ENCODE results near the gene HMGCL.
A peak's percentile ranks its signal among the peaks of the same experiment; 100 is the strongest.
"Not testable (repeated sequence)": the region's sequence is repeated elsewhere in the genome, so short reads cannot be mapped to it uniquely, and the experiment has no call there.

Gene HMGCL

DNA sequence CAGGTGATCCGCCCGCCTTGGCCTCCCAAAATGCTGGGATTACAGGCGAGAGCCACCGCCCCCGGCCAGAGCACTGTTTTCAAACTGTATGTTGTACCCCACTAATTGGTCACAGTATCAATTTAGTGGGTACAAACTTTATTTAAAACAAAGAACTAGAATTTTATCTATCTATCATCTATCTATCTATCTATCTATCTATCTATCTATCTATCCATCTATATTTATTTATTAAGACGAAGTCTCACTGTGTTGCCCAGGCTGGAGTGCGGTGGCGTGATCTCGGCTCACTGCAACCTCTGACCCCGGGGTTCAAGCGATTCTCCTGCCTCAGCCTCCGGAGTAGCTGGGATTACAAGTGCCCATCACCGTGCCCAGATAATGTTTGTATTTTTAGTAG is 1.4 kb upstream of the HMGCL start:
- DNase-seq (ENCODE audit: low read depth), result not testable (repeated sequence)

DNA sequence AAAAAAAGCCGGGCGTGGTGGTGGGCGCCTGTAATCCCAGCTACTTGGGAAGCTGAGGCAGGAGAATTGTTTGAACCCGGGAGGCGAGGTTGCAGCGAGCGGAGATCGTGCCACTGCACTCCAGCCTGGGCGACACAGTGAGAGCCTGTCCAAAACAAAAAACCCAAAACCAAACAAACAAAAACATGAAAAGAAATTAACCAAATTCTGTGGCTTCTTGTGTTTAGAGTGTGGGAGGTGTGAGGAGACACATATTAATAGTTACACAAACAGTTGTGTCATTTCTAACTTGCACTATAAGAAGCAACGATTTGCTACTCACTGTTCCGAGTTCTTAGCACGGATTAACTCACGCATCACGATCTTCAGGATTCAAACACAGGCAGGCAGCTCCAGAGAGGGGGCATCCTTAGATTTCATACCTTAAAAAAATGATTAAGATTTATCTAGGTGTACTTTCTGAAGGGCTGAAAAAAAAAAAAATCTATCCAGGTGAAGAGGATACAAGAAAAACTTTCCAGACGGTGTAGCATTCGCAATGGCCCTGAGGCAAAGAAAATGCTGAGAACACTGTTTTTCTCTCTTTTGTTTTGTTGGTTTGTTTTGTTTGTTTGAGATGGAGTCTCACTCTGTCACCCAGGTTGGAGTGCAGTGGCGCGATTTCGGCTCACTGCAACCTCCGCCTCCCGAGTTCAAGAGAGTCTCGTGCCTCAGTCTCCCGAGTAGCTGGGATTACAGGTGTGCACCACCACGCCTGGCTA is 713 bp upstream of the HMGCL start:
- no peak for DNase-seq (ENCODE audit: low read depth)

DNA sequence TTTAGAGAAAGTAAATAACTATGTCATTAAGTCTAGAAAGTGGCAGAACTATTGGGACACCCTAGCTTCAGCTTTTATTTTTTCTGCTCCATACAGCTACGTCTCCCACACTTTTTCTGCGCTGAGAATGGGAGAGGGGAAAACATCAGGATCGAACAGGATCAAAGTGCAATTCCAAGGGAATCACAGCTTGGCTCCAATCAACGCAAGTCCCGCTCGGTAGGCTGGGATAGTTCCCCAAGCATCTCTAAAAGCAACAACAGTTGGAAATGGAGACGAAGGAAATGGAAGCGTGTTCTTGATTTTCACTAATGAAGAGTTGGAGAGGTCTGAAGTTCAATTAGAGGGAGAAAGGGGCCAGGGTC is 536 bp downstream of the HMGCL start:
- DNase-seq (ENCODE audit: low read depth), result no peak

DNA sequence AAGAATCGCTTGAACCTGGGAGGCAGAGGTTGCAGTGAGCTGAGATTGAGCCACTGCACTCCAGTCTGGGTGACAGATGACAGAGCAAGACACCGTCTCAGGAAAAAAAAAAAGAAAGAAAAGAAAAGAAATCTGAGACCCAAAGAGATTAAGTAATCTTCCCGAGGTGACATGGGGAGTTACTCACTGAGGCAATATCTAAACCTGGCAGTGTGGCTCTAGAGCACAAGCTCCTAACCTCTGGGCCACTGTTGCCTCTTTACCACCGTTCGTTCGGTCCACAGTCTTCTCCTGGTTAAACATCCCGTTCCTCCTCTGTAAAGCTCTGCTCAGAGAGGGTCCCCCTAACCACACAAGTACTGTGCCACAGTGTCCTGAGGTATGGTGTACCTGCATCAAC is 1.5 kb downstream of the HMGCL start:
- DNase-seq (ENCODE audit: low read depth), result no peak

DNA sequence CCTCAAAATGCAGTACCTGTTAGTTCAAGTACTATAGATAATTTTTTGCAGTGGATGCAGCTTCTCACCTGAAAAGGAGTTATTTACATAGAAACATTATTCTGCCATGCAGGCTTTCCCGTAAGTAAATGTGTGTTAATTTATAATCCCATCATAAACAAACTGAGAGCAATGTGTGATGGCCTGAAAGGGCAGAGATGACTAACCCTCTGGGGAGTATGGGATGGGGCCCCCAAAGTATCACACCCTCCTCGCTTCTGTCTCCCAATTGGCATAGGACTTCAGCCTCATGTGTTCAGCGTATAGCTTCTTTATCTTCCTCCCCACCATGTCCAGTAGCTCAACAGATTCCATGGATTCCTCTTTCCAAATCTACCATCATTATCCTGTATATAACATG is 7.6 kb downstream of the HMGCL start:
- DNase-seq (ENCODE audit: low read depth), result no peak

DNA sequence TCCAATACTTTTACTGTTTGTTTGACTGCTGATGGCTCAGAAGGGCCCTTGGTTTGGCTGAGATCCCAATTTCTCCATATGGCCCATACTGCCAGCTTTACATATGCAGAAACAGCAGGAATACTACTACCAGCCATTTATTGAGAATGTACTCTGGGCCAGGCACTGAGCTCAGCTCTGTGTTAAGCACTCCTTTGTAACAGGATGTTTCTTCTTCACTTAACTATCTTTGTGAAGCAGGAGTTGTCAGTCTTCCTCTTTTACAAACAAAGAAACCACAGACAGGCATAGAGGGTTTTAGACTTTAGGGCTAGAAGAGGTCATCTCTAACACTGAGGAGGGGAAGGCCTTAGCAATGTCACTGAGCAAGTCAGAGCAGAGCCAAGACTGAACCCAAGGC is 8.3 kb downstream of the HMGCL start:
- DNase-seq (ENCODE audit: low read depth), result no peak

DNA sequence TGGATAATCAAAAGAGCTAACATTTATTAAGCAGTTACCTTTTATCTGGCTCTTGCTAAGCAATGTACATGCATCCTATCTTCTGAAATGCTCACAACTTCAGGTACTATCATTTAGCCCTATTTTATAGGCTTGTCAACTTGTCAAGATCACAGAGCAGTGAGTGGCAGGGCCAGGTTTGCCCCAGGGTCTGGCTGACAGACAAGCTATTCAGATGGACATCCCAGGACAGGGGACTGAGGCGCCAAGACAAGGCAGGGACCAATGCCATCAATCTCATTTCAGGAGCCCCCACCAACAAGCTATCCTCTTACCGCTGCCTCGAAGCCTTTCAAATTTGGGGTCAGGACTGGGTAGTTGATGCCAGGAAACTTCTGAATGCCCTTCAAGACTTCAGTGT is 8.9 kb downstream of the HMGCL start:
- DNase-seq (ENCODE audit: low read depth), result no peak

DNA sequence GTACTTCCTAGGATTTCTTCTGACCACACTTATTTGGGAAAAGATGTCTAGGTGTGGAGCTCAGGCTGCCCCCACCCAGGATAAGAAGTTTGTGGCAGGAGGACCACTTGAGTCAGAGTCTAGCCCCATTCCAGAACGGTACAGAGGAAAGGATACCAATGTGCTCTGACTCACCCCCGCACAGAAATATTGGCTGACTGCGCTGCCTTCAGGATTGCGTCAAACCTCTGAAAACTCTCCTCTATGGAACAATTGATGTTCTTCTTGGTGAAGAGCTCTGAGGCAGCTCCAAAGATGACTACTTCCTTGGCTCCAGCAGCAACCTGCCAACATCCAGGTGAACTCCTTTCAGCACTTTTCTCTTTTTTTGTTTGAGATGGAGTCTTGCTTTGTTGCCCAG is 11.2 kb downstream of the HMGCL start:
- no peak for DNase-seq (ENCODE audit: low read depth)

DNA sequence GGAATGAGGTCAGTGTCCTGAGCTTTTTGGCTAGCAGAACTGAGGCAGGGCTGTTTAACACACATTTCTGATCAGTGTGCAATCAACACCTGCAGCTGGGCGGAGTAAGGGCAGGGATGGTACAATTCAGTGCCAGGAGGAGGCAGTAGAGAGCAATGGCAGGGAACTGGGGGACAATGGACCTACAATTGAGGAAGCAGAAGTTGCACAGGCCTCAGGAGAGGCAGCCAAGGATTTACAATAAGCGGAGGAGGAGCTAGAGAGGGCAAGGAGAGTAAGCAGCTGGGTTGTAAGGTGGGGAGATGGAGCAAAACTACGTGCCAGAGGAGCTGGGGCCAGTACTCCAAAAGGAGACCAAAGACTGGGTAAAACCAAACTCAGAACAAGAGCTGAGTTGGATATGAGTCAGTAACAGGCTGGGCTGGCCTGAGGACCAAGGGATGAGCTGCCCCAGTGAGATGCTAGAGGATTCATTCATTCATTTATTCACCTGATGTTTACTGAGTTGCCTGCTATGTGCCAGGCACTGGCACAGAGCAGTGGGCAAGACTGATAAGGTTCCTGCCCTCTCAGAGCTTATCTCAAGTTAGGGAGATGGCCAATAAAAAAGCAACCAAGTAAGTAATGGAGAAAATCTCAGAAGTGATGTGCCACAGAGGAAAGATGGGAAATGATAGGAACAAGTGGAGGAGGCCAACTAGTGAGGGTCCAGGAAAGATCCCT is 14.2 kb downstream of the HMGCL start:
- no peak for DNase-seq (ENCODE audit: low read depth)

DNA sequence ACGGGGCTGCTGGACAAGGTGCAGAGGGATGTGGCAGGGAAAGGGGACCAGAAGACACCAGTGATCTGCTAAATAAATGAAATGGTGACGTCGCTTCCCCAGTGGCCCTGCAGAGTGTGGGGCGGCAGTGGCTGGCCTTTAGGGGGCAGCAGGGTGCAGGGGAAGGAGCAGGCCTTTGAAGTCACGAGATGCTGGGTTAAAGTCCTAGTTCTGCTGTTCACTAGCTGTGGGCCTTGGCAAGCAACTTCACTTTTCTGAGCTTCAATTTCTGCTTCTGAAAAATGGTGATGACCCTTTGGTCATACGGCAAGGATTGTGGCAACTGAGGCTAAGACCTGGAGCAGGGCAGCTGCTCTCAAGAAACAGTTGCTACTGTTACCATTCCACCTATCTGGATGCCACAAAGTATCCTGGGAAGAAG is 15.5 kb downstream of the HMGCL start:
- peak; percentile 70 for DNase-seq (ENCODE audit: low read depth)

DNA sequence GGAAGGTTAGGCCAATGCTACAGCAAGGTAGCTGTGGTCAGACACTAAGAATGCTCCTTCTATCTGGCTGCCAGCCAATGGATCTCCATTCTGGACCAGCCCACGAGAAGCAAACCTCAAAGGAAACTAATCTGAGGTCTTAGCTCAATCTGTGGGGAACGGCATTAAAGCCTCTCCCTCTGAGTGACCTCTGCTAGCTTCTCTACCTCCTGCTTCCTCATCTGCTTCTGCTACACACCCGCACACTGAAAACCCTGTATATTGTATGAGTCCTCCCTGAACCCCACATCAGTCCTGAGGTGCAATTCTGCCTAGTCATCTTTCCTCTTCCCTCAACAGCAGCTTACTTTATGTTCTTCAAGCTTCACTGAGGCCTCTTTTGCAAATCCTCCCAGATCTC is 17.8 kb downstream of the HMGCL start:
- DNase-seq (ENCODE audit: low read depth), result no peak

DNA sequence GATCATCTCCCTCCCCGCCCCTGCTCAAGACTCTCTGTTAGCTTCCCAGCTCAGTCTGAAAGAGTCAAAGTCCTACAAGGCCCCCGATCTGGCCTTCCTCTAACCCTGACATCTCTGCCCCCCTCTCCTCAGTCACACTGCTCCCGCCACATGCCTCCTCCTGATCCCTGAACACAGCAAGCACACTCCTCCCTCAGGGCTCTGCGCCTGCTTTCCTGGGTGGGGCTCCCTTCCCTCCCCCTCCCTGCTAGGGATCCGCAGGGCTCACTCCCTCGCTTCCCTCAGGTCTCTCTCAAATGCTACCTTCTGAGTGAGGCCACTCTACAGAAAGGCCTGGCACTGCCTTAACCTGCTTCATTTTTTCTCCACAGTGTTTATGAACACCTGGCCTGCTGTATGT is 18.9 kb downstream of the HMGCL start:
- no peak for DNase-seq (ENCODE audit: low read depth)

DNA sequence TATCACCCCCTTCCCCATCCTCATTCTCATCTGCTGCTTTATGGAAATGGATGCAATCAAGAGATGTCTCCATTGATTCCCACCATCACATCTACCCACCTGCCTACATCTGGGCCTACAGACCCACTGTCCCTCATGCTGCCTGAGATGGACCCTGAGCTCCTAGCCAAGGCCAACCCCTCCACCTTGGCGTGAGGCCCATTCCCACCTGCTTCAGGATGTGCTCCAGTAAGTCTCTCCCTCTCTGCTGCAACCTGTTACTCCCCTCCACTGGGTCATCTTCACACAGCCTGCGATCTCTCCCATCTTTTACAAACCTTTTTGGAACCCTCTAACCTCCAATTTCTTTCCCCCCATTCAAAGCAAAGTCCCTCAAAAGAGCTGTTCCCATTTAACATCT is 20.2 kb downstream of the HMGCL start:
- DNase-seq (ENCODE audit: low read depth), result no peak

DNA sequence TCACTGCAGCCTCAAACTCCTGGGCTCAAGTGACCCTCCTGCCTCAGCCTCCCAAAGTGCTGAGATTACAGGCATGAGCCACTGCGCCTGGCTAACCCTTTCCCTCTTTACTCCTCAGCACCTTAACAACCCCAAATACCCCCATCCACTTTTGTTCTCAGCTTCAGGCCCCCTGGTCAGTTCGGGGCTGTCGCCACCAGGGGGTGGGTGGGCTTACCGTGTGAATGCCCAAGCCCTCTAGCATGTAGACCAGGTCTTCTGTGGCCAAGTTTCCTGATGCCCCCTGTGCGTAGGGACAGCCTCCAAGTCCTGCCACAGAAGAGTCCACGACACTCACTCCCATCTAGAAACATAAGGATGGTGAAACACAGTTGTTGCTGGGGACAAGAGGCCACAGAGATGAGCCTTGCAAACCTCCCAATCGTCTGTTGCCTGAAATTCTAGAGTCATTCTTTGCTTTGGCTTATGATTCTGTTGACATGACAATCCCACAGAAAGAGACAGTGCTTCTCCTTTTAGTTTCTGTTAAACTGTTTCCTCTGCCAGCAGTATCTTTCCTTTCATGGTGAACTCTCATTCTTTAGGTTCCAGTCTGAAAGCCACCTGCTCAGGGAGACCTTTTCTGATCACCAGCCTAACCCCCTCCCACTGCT is 20.9 kb downstream of the HMGCL start:
- DNase-seq (ENCODE audit: low read depth), result no peak

DNA sequence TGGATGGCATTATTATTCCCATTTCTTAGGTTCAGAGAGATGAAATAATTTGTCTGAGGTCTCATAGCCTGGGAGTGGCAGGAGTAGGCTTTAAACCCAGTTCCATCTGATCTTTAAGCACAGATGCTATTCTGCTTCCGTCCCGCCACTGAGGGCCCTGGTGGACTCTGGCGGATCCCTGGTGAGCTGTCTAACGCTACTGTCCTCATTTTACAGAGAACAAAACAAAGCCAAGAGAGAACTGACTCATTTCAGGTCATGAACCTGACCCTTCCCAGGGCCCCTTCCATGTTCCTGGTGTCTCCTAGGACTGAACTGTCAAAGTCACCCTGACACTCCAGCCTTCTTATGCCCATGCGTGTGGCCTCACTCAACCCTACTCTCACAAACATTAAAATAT is 21.6 kb downstream of the HMGCL start:
- no peak for DNase-seq (ENCODE audit: low read depth)

DNA sequence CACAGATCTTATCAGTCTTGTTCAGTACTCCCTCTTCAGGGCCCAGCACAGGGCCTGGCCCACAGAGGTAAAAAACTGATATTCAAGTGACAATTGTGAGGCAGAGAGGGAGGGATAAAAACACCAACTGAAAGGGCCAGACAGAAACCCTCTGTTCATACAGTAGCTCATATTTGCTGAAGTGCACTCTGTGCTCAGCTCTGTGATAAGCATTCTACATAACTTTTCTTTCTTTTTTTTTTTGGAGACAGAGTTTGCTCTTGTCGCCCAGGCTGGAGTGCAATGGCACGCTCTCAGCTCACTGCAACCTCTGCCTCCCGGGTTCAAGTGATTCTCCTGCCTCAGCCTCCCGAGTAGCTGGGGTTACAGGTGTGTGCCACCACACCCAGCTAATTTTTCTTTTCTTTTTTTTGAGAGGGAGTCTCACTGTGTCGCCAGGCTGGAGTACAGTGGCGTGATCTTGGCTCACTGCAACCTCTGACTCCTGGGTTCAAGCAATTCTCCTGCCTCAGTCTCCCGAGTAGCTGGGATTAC is 22.4 kb downstream of the HMGCL start:
- not testable (repeated sequence) for DNase-seq (ENCODE audit: low read depth)

DNA sequence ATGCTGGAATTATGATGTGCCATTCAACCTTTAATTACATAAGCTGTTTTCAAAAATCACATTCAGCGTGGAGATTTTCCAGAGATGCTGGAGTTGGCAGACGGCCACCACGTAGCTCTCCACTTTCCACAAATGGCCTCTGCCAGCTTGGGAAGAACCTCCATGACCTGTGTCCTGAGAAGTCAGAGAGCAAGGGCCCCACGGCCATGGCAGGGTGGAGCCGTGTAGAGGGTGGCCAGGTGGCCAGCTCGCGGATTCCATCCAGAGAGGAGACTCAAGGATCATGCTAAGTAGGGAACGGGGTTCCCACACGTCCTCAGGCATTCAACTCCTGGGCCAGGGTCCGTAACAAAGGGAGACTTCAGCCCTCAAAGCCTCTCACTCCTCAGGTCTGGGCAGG is 23.4 kb downstream of the HMGCL start:
- no peak for DNase-seq (ENCODE audit: low read depth)

DNA sequence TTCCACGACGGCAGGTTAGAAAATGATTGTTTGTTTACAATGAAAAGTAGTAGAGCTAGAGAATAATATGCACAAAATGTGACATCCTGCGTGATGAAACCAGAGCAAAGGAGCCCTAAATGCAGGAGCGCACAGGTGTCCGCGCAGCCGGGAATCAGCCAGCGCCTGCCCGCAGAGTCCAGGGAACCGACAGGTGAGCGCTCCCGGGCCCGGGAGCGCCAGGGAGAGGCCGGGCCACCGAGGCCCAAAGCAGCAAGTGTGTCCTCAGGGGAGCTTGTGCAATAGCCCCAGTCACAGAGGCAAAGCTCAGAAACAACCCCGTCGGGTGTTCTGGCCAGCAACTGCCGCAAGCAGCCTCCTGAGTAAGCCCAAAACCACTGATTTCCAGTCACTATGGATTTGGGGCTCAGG is 23.9 kb downstream of the HMGCL start:
- DNase-seq (ENCODE audit: low read depth), result no peak

DNA sequence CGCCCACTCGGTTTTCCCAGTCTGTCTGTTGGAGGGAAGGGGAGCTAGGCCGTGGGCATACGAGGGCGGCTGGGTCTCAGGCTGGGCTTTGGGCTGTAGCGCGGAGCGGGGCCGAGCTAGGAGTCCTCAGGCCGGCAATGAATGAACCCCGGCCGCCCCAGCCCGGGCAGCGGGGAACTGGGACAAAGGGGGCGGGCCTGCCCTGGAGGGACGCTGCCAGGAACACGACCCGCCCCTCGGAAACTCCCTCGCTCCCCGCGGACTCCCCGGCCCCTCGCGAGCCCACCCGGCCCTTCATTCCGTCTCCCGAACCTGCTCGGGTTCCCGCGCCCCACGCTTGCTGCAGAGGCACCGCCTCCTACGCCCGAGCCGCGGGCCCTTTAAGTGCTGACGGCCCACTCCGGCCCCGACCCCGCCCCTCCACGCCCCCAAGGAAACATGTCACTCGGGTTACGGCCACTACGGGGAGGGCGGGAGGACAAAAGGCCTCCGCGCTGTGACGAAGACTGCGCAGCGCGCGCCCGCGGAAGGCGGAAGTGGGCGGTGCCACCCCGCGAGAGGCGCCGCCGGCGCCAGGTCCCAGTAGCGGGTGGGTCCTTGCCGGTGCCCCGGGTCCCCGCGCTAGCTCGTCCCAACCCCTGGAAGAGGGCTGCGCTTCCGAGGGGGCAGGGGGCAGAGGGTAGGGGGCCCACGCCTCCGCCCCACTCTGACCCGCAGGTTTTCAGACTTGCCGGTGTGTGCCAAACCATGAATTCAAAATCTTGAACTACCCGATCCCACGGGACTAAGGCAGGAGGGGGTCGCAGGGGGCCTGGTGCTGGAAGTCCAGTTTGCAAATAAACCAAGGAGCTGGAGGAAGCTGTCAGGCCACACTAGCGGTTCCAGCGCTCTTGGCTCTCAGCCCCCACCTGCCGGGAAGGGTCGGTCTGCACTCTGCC is 24.6 kb downstream of the HMGCL start, which contains the start of gene GALE:
Gene GALE, minus strand, starts transcription at position 355 of the 938 bp plus-strand sequence. CDS start 1,747 bp downstream, outside the sequence.
- peak; percentile 94 for DNase-seq (ENCODE audit: low read depth)

DNA sequence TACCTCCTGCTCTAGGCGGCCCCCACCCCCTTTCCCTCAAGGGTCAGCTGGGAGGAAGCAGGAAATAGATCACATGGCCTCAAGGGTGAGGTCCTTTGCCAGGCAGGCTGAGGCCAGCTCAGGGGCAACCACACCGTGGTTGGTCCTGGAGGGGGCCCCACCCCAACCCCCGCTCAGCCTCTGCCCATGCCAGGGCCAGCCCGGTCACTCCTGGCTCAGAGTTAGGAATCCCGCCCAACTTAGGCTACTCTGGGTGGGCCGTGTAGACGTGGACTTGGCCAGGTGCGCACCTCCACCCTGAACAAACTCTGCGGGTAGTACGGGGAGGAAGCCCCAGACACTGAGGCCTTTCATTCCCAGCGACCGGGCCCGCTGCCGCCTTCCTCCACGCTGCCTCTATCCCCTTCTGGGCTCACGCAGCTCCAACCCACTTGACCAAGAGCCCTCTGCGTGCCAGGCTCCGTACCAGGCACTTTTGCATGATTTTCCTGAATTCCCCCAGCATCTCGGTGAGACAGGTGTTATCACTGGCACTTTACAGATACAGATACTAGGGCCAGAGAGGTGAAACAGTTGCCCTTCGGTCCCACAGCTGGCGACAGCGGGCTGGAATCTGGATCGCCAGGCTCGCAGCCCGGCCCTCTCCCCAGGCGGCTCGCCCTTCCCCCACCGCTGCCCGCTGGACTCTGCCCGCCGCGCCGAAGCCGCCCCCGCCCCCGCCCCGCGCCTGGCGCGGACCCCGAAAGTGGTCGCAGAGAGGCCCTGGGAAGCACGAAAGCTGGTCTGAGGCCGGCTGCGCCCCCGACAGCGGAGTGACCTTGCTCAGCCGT is 25.4 kb downstream of the HMGCL start:
- no peak for DNase-seq (ENCODE audit: low read depth)

DNA sequence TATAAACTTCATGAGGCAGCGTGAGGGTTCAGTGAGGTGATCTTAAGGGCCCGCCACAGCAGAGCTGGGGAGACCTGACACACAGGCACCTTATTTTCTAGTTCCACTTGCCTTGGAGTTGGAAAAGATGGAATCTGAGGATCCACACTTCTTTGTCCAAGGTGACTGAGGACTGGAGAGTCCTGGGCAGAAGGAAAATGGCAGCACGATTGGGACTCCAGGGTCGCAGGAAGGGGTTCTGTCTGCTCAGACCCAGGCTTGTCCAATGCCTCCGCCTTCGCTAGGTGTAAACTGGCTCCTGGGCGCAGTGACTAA is 26.0 kb downstream of the HMGCL start:
- DNase-seq (ENCODE audit: low read depth), result no peak

Data from stimulated activated CD8-positive, alpha-beta memory T cell treated with anti-CD3 and anti-CD28 coated beads, Interleukin-12 subunit alpha, Interleukin-12 subunit beta, amount 100 ng/mL, for 1 hour (primary cell).